Mucosa of stomach (tissue), 1 donor: ENCODE results near the gene TMEM271.

ENCODE experiments used
- H3K27me3 ChIP-seq: one replicate; pipeline ENCODE4 v1.7.0; 2013; ENCODE audit warnings: mild to moderate bottlenecking, low read length; ENCODE audit not compliant: control insufficient read depth, insufficient read depth
- H3K36me3 ChIP-seq: one replicate; pipeline ENCODE4 v1.7.0; 2013; ENCODE audit warnings: low read length; ENCODE audit not compliant: control insufficient read depth, insufficient read depth
- H3K4me1 ChIP-seq: one replicate; pipeline ENCODE4 v1.7.0; 2013; ENCODE audit warnings: mild to moderate bottlenecking, low read length; ENCODE audit not compliant: control insufficient read depth, insufficient read depth
- H3K4me3 ChIP-seq: one replicate; pipeline ENCODE4 v1.7.0; 2013; ENCODE audit warnings: low read length
- H3K9ac ChIP-seq: one replicate; pipeline ENCODE4 v1.7.0; 2013; ENCODE audit warnings: mild to moderate bottlenecking, low read length, moderate library complexity
- H3K9me3 ChIP-seq: one replicate; pipeline ENCODE4 v1.7.0; 2013; ENCODE audit warnings: mild to moderate bottlenecking, low read length, moderate library complexity; ENCODE audit not compliant: control insufficient read depth
- donor health status: Pancreatic carcinoma.

The TMEM271 gene

GRCh38 chr4:587671-588350 lies 11.7 kb upstream of the TMEM271 start:
- no peaks in the 10 kb centered on the region for H3K9me3 ChIP-seq
- H3K4me1 ChIP-seq = no peaks in the 10 kb centered on the region
- no peaks in the 10 kb centered on the region for H3K27me3 ChIP-seq
- no peak overlapping the region for H3K9ac ChIP-seq
- H3K4me3 ChIP-seq = no peak overlapping the region
- H3K36me3 ChIP-seq = no peaks in the 10 kb centered on the region

GRCh38 chr4:583820-584219 lies 7.7 kb upstream of the TMEM271 start:
- H3K4me3 ChIP-seq = no peak overlapping the region
- H3K4me1 ChIP-seq = no peaks in the 10 kb centered on the region
- H3K9ac ChIP-seq = no peak overlapping the region
- no peaks in the 10 kb centered on the region for H3K9me3 ChIP-seq
- peaks cover 18% of the 10 kb centered on the region for H3K27me3 ChIP-seq
- H3K36me3 ChIP-seq = no peaks in the 10 kb centered on the region

GRCh38 chr4:581753-582361 lies 5.8 kb upstream of the TMEM271 start:
- Histone ChIP-seq H3K27me3 (peaks cover 37% of the 10 kb centered on the region), H3K4me3 (no peak overlapping the region), H3K36me3 (no peaks in the 10 kb centered on the region), H3K9ac (no peak overlapping the region), H3K9me3 (no peaks in the 10 kb centered on the region), H3K4me1 (no peaks in the 10 kb centered on the region)

GRCh38 chr4:581181-581580 lies 5.1 kb upstream of the TMEM271 start:
- Histone ChIP-seq H3K4me1 (no peaks in the 10 kb centered on the region), H3K36me3 (no peaks in the 10 kb centered on the region), H3K9ac (no peak overlapping the region), H3K27me3 (peaks cover 39% of the 10 kb centered on the region), H3K9me3 (no peaks in the 10 kb centered on the region), H3K4me3 (no peak overlapping the region)

- Histone ChIP-seq H3K9me3 (no peaks in the 10 kb centered on the region), H3K9ac (no peak overlapping the region), H3K27me3 (peaks cover 46% of the 10 kb centered on the region), H3K4me1 (no peaks in the 10 kb centered on the region), H3K36me3 (no peaks in the 10 kb centered on the region), H3K4me3 (no peak overlapping the region)
Observed at GRCh38 chr4:579543-580175, 3.6 kb upstream of the TMEM271 start.

- Histone ChIP-seq H3K9ac (no peak overlapping the region), H3K27me3 (peaks cover 54% of the 10 kb centered on the region), H3K4me1 (no peaks in the 10 kb centered on the region), H3K9me3 (no peaks in the 10 kb centered on the region), H3K36me3 (no peaks in the 10 kb centered on the region), H3K4me3 (no peak overlapping the region)
Observed at GRCh38 chr4:578451-579443, 2.7 kb upstream of the TMEM271 start.

GRCh38 chr4:577499-578450 lies 1.7 kb upstream of the TMEM271 start:
- Histone ChIP-seq H3K9ac (no peak overlapping the region), H3K9me3 (no peaks in the 10 kb centered on the region), H3K36me3 (no peaks in the 10 kb centered on the region), H3K4me3 (no peak overlapping the region), H3K4me1 (no peaks in the 10 kb centered on the region), H3K27me3 (peaks cover 63% of the 10 kb centered on the region)

- Histone ChIP-seq H3K4me1 (no peaks in the 10 kb centered on the region), H3K4me3 (no peak overlapping the region), H3K9ac (no peak overlapping the region), H3K36me3 (no peaks in the 10 kb centered on the region), H3K9me3 (no peaks in the 10 kb centered on the region), H3K27me3 (peaks cover 66% of the 10 kb centered on the region)
Observed at GRCh38 chr4:576991-577498, 950 bp upstream of the TMEM271 start.

- Histone ChIP-seq H3K36me3 (no peaks in the 10 kb centered on the region), H3K4me1 (no peaks in the 10 kb centered on the region), H3K9me3 (no peaks in the 10 kb centered on the region), H3K9ac (no peak overlapping the region), H3K27me3 (peaks cover 62% of the 10 kb centered on the region), H3K4me3 (no peak overlapping the region)
Observed at GRCh38 chr4:575281-576141, 584 bp downstream of the TMEM271 start.

- H3K27me3 ChIP-seq = peaks cover 58% of the 10 kb centered on the region
- H3K4me1 ChIP-seq = no peaks in the 10 kb centered on the region
- no peak overlapping the region for H3K9ac ChIP-seq
- H3K9me3 ChIP-seq = no peaks in the 10 kb centered on the region
- no peak overlapping the region for H3K4me3 ChIP-seq
- no peaks in the 10 kb centered on the region for H3K36me3 ChIP-seq
Observed at GRCh38 chr4:574346-575161, 1.5 kb downstream of the TMEM271 start.
